MM.1S (cell line): ENCODE results near the gene THOC2.

Experiments used
- CTCF ChIP-seq: fragments of 300-600 bp; sonication (generic); IDR thresholded peaks from 2 replicates; pipeline ENCODE4 v1.5.1; 2016; ENCODE audit warnings: antibody characterized with exemption, low read length, mixed read lengths
- EZH2 ChIP-seq: fragments of 300-600 bp; sonication (generic); optimal IDR thresholded peaks from 2 replicates; pipeline ENCODE3; 2017; ENCODE audit warnings: low read depth, mild to moderate bottlenecking, antibody characterized with exemption, low read length, mixed read lengths
- EZH2phosphoT487 ChIP-seq: fragments of 300-600 bp; sonication (generic); IDR thresholded peaks from 2 replicates; pipeline ENCODE4 v1.6.1; 2018; ENCODE audit warnings: antibody characterized with exemption, low read length

DNA sequence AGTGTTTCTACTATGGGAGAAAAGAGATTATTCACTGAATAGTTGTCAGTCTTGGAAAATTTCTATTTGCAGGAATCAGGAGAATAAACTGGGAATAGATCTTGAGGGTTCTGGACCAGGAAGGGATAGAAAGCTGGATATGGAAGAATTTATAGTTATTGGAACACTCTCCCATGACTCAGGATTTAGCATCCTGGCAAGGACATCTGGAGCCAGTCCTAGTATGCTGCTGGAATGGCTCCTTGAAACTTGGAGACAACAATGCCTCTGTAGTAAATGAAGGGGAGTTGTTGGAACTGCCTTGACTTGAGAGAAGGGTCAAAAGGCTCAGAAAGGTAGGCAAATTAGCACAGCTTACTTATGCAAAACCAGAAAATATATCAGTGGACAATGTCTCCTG is 23.5 kb upstream of the THOC2 start:
- TF ChIP-seq CTCF (no peak), EZH2phosphoT487 (no peak), EZH2 (no peak)
